GM19438 (cell line): ENCODE measurements around the gene NFX1.

Experiments
- ATAC-seq: cut with Tn5 transposase; IDR thresholded peaks from one replicate; pipeline ENCODE4 v1.9.1; 2021; ENCODE audit warnings: low read depth; ENCODE audit not compliant: unreplicated experiment

NFX1 gene

DNA sequence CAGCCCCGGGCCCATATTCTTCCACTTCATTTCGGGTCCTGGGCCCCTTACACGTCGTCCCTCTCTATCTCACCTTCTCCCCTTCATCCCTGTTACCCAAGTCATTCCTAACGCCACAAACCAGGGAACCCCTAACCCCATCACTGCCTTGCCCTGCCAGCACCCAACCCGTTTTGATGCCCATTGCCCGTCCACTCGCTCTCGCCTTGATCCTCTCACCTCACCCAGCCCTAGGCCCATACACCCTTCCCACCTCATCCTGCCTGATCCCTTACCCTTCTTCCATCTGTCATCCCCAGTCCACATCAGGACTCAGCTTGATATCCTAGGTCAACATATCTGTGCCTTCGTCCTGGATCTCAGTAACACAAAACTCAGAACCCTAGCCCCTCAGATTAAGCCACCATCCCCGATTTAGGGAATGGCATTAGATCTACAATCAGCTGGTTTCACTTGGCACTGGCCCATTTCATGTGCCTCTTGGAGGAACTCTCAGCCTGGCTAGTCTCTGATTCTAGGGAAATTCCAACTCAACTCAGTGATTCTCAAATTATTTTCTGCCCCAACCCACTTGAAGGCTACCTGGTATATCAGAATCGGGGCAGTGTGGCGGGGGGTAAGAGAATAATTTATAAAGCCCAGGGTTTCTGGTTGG is 25.0 kb upstream of the NFX1 start:
- ATAC-seq: no peak

DNA sequence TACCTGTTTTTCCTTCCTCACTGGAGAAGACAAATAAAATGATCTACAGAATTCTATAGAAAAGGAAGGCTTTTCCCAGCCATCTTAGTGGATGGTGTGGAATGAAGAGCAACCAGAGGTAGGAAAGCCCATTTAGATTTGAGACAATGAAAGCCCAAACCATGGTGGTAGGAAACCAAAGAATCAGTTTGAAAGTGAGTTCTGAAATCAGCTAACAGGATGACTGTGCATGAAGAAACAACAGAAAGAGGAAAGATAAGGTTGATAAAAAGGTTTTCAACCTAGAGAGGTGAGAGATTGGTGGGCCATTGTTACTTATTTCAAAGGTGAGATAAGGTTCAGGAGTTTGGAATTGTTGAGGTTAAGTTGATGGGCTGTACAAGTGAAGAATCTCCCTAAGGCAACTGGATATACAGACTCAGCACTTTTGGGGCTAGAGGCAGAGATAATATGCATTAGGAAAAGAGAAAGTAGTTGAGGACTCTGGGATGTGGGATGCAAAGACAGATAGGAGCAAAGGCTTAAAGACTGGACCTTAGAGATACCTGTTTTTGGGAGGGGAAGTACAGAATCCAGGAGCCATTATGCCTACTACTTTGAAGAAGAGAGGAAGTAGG is 23.1 kb upstream of the NFX1 start:
- ATAC-seq: no peak

GRCh38 chr9:33270146-33270545 is 20.2 kb upstream of the NFX1 start:
- no peak for ATAC-seq

- ATAC-seq: no peak
Measured at GRCh38 chr9:33272061-33272460, 18.3 kb upstream of the NFX1 start.

GRCh38 chr9:33273266-33273971 is 16.9 kb upstream of the NFX1 start:
- ATAC-seq: no peak

- ATAC-seq: no peak
Measured at GRCh38 chr9:33273972-33274328, 16.4 kb upstream of the NFX1 start.

GRCh38 chr9:33277484-33277883 is 12.8 kb upstream of the NFX1 start:
- ATAC-seq: no peak

- ATAC-seq: no peak
Measured at GRCh38 chr9:33285502-33285901, 4.8 kb upstream of the NFX1 start.

DNA sequence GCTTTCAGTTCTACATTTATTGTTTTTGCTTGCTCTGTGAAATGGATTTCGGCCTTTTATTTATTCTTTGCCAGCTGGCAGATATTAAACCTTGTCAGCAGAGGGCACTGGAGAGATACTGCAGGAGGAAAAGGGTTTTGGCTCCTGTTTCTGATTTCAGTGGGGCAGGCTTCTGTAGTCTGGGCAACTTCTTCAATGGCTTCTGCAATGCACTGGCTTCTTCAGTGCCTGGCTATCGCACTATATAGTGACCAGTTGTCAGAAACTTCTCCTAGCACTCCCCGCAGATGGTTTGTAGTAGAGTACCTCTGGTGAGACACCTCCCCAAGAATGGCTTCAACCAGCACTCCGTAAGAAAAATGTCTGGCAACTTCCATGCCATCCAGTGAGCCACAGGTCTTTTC is 3.2 kb upstream of the NFX1 start:
- ATAC-seq: no peak

- ATAC-seq: no peak
Measured at GRCh38 chr9:33288235-33288634, 2.1 kb upstream of the NFX1 start.

DNA sequence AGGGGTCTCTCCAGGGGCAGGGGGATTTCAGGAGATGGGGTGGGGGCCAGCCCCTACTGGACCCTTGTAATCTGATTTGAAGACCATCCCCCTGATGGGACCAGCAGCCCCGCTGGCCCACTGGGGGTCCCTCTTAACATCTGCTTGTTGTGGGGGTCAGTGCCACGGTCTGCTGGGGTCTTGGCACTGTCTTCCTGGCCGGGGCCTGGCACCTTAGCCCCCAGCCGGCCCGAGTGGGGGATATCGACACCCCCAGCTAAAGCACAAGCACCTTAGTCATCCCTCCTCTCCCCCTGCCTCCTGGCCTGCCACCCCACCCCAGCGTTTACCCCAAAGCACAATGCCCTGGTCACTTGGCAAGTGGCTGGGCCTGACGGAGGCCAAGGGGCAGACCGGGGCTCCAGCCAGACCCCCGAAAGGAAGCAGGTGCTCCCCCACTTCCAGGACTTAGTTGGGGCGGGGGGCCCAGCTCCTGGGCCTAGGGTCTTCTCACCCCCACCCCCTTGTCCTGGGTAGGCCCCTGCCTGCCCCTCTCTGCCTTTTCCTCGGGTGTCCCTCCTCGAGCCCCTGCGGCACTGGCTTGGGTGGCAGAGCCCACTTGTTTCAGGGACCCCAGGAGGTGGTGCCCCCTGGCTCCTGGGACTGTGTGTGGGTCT is 1.4 kb upstream of the NFX1 start:
- ATAC-seq: no peak

DNA sequence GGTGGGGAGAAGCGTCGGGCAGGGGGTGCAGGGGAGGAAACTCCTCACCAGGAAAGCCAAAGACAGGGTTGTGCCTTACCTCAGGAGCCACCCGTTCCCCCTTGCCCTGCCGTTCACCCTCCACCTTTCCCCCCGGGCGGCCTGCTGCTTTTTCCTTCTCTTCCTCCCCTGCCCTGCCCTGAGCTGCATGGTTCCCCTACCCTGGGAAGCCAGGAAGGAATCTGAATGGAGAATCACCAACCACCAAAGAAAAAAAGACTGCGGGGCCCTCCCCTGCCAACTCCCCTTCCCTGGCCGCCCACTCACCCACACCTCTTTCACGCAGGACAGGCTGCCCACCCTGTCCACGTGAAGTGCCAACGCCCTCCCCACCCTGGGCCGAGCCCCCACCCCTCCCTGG is 820 bp upstream of the NFX1 start:
- no peak for ATAC-seq

- peak; percentile 20 for ATAC-seq
Measured at GRCh38 chr9:33289936-33290246, 425 bp upstream of the NFX1 start.

DNA sequence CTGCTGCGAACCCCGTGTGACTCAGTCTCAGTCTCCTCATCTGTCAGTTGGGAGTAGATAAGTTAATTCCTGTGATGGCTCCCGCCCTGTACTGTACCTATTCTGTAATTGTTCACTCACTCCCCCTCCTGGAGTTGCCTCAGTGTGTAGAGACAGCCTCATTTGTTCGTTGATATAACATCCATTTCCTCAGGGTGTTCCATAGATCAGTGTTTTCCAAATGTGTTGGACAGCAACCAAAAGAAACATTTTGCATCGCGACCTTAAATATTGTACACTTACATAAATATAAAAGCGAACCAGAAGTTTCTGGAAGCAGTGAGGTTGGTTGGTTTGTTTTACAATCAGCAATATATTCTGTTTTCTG is 698 bp downstream of the NFX1 start:
- no peak for ATAC-seq

DNA sequence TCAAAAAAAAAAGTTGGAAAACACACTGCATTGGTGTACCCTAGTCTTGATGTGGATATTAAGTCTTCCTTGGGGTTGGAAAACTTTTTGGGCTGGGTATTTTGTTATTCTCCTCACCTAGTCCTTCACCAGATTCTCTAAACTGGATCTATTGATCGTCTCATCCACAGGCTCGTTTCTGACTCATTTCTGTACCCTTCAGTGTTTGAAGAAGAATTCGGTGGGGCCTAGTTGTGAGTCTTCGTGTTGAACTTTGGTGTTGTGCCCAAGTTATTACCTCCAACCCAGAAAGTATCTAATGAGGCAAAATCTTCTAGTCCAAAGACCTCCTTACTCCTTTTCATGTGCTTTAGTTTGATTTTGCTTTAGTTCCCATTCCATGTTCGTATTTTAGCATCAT is 1.6 kb downstream of the NFX1 start:
- no peak for ATAC-seq

DNA sequence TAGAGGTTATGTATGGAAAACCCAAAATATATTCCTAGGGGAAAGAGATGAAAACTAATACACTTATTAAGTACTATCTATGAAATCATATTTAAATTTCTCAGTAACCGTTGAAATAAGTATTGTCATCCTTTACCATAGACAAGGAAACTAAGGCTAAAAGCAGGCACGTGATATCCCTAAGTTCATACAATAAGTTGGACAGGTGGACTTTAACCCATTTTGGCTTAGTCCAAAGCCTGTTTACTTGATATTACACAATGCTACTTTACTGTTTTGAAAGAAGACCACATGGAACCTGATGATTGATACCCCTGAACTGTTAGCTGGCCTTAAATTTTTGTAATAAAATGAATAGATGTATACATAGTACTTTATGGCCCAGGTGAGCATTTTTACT is 3.5 kb downstream of the NFX1 start:
- ATAC-seq: no peak

DNA sequence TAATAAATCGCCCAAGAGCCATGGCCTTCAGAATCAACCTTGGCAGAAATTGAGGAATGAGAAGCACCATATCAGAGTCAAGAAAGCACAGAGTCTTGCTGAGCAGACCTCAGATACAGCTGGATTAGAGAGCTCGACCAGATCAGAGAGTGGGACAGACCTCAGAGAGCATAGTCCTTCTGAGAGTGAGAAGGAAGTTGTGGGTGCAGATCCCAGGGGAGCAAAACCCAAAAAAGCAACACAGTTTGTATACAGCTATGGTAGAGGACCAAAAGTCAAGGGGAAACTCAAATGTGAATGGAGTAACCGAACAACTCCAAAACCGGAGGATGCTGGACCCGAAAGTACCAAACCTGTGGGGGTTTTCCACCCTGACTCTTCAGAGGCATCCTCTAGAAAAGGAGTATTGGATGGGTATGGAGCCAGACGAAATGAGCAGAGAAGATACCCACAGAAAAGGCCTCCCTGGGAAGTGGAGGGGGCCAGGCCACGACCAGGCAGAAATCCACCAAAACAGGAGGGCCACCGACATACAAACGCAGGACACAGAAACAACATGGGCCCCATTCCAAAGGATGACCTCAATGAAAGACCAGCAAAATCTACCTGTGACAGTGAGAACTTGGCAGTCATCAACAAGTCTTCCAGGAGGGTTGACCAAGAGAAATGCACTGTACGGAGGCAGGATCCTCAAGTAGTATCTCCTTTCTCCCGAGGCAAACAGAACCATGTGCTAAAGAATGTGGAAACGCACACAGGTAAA is 4.5 kb downstream of the NFX1 start:
- ATAC-seq: no peak

DNA sequence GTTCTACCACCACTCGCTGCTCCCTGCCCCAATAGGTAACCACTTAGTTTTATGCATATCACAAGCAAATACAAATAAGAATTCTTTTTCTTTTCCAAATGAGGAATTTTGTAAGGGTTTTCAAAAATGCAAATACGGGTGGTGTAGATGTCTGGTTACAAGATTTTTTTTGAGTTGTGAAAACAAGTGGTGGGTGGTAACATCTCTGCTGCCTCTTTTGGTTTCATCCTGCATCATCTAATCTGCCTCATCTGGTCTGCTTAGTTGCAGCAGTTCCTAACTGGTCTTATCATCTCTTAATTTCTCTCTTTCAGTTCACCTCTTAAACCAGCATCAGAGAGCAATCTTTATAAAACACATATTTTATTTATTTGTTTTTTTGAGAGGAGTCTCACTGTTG is 5.3 kb downstream of the NFX1 start:
- no peak for ATAC-seq

DNA sequence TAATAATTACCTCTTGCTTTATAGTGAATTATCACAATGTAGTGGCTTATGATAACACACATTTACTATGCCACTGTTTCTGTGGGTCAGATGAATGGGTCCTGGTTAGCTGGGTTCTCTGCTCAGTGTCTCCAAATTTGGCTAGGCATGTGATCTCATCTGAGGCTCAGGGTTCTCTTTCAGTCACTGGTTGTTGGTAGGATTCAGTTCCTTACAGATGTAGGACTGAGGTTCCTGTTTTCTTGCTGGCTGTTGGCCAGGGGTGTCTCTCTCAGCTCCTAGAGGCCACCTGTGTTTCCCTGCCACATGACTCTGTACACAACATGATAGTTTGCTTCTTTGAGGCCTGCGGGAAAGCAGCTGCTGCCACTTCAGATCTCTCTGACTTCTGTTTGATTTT is 7.1 kb downstream of the NFX1 start:
- peak; percentile 91 for ATAC-seq

DNA sequence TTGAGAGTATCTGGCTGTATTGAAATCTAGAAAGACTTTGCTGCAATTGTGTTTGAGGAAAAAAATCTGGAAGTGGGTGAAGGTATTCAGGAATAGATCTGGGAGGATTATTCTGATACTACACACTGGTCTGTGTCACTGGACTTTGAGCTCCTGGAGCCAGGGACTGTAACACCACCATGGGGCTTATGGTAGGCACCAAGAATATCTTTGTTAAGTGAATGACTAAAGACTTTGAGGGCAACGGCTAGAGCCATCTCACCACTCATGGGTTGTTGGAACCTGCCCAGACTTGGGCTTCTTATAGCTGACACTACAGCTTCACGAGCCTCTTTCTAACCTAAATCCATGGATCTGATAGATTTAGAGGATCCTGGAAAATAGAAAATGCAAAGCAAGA is 10.2 kb downstream of the NFX1 start:
- ATAC-seq: no peak

DNA sequence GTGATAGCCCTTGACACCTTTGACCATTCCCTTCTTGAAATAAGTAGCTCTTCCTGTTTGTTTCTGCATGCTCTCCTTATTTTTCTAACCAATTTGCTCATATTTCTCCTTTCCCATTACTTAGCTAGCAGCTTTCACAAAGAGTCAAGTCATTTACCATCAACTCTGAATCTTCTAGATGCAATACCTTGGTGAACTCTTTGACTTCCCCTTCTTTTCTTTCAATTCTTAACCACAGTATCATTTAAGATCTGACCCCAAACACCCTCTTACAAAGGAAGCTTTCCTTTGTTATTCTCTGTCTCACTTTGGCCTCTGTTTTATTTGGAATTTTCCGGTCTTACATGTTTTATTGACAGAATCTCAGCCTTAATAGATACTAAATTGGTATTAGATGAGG is 14.0 kb downstream of the NFX1 start:
- ATAC-seq: no peak
